ENCODE measurements around the gene GSTM1.
A peak's percentile ranks its signal among the peaks of the same experiment; 100 is the strongest.

GSTM1 gene

GRCh38 chr1:109732390-109732881 lies 44.8 kb downstream of the GSTM1 start:
- DNase-seq, result no peak

- no peak for DNase-seq
Observed at GRCh38 chr1:109733236-109733870, 45.7 kb downstream of the GSTM1 start.

GRCh38 chr1:109739738-109740614 lies 52.4 kb downstream of the GSTM1 start:
- DNase-seq, result peak; percentile 89 to 94

GRCh38 chr1:109740615-109741373 lies 53.2 kb downstream of the GSTM1 start, which contains the start of gene GSTM3:
GSTM3 (minus strand) TSS chr1:109741038; CDS start chr1:109740287, 751 bp downstream.
- no peak for DNase-seq

Data from activated T-cell treated with anti-CD3 and anti-CD28 coated beads, Interleukin-2, amount 50 U/mL, for 48 hours (primary cell).